ENCODE data around the gene PTRH1.

Gene PTRH1

DNA sequence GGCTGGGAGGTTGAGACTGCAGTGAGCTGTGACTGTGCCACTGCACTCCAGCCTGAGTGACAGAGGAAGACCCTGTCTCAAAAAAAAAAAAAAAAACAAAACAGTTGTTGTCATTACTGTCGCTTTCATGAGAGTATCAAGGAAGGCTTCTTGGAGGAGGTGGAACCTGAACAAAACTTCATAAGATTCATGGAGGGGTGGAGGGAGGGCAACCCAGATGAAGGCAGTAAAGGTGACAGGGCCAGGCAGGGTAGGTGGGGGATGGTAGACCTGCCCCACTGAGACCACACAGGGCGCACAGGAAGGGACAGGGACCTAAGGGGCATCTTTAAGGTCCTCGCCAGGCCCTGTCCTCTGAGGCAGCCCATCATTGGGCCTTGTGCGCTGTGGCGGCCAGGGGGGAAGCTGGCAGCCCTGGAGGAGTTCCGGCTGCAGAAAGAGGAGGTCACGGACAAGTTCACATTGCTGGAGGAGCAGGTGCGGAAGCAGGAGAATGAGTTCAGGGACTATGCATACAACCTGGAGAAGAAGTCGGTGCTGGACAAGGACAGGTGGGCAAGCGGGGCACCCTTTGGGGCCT is 5.2 kb downstream of the PTRH1 start:
- Histone ChIP-seq H3K9me3 (ENCODE audit: low read depth, low read length) (no peaks in the 10 kb centered on the region), H3K36me3 (ENCODE audit: insufficient read depth, low read length) (no peaks in the 10 kb centered on the region), H3K4me3 (no peak overlapping the region), H3K9ac (ENCODE audit: insufficient read length) (no peak overlapping the region), H3K27ac (no peak overlapping the region)
- TF ChIP-seq POLR2AphosphoS5 (IDR thresholded peaks at IDR 0.05; ENCODE audit: borderline replicate concordance, low read depth, low read length): no peak
- TF ChIP-seq FOXP2 (optimal IDR thresholded peaks at IDR 0.05; ENCODE audit: control extremely low read depth, extremely low read length, insufficient read depth): no peak
- no peak for TF ChIP-seq EZH2 (IDR thresholded peaks at IDR 0.05)
- no peak for DNase-seq (ENCODE audit: low read depth, low spot score)

DNA sequence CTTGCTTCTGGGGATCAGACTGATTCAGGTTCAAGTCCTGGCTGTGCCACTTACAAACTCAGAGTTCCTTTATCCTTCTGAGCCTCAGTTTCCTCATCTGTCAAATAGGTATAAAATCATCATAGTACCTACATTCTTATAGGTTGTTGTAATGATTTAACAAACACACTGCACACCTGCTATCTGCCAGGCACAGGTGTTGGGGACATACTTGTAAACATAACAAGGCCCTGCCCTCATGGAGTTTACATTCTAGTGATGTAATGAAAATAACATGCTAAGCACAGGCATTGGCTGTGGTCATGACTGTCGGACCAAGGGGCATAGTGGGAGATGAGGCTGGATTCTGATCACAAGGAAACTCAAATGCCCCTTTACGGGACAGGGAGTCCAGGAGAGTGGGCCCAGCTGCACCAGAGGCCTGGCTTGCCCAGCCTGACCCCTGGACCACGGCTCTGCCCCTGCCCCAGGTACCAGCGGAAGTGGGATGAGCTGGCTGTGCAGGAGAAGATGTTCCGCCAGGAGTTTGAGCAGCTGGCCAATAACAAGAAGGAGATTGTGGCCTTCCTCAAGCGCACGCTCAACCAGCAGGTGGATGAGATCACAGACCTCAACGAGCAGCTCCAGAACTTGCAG is 6.4 kb downstream of the PTRH1 start:
- no peak for DNase-seq (ENCODE audit: low read depth, low spot score)
- Histone ChIP-seq H3K4me3 (no peak overlapping the region), H3K9ac (ENCODE audit: insufficient read length) (no peak overlapping the region), H3K9me3 (ENCODE audit: low read depth, low read length) (no peaks in the 10 kb centered on the region), H3K27ac (no peak overlapping the region), H3K36me3 (ENCODE audit: insufficient read depth, low read length) (no peaks in the 10 kb centered on the region)
- TF ChIP-seq FOXP2 (optimal IDR thresholded peaks at IDR 0.05; ENCODE audit: control extremely low read depth, extremely low read length, insufficient read depth) (no peak), EZH2 (IDR thresholded peaks at IDR 0.05) (no peak), POLR2AphosphoS5 (IDR thresholded peaks at IDR 0.05; ENCODE audit: borderline replicate concordance, low read depth, low read length) (no peak)

DNA sequence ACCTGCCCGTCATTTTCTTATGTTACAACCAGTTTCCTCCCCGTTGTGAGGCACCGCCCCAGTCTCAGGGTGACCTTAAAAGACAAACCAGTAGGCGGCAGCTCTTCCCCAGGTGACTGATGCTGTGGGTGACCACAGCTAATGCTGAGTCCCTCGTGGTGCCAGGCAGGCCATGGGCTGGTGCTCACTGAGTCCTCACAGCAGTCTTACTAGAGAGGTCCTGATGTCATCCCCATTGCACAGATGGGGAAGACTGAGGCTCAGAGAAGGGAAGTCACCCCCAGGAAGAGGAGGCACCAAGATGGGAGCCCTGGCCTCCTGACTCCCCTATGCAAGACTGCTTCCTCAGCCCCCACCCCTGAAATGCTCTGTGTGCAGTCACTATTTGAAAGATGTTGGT is 7.7 kb downstream of the PTRH1 start:
- TF ChIP-seq FOXP2 (optimal IDR thresholded peaks at IDR 0.05; ENCODE audit: control extremely low read depth, extremely low read length, insufficient read depth): no peak
- no peak for TF ChIP-seq POLR2AphosphoS5 (IDR thresholded peaks at IDR 0.05; ENCODE audit: borderline replicate concordance, low read depth, low read length)
- no peak for TF ChIP-seq EZH2 (IDR thresholded peaks at IDR 0.05)

DNA sequence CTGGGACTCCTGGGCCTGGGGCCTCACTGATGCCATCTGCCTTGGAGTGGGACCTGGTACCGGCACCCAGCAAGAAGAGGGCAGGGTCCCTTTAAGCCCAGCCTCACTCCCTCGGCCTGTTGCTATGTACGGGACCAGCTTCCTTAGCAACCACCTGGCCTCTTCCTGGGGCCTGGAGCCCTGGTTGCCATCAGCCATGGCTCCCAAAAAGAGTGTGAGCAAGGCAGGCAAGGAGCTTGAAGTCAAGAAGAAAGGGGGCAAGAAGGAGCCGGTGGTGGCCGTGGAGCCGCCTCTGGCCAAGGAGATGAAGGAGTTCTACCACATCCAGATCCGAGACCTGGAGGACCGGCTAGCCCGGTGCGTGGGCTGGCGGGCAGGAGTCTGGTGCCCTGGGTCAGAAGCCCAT is 8.6 kb downstream of the PTRH1 start, which contains the start of gene CFAP157:
Gene CFAP157, plus strand, starts transcription at position 153 of the 406 bp plus-strand sequence. Its CDS starts 44 bp downstream, at position 197.
- DNase-seq (ENCODE audit: low read depth, low spot score): no peak
- no peaks in the 10 kb centered on the region for H3K9me3 ChIP-seq (ENCODE audit: low read depth, low read length)
- H3K27ac ChIP-seq: no peak within 1 kb of the TSS
- no peak for TF ChIP-seq POLR2AphosphoS5 (IDR thresholded peaks at IDR 0.05; ENCODE audit: borderline replicate concordance, low read depth, low read length)
- TF ChIP-seq FOXP2 (optimal IDR thresholded peaks at IDR 0.05; ENCODE audit: control extremely low read depth, extremely low read length, insufficient read depth): no peak
- TF ChIP-seq EZH2 (IDR thresholded peaks at IDR 0.05): no peak
- H3K36me3 ChIP-seq (ENCODE audit: insufficient read depth, low read length): no peaks in the 10 kb centered on the region
- H3K4me3 ChIP-seq: no peak within 1 kb of the TSS
- H3K9ac ChIP-seq (ENCODE audit: insufficient read length): no peak within 1 kb of the TSS

More for the DNA sequence above, 7.7 kb downstream of the PTRH1 start:
- Histone ChIP-seq H3K36me3 (ENCODE audit: insufficient read depth, low read length) (no peaks in the 10 kb centered on the region), H3K4me3 (no peak overlapping the region), H3K27ac (no peak overlapping the region), H3K9me3 (ENCODE audit: low read depth, low read length) (no peaks in the 10 kb centered on the region), H3K9ac (ENCODE audit: insufficient read length) (no peak overlapping the region)
- no peak for DNase-seq (ENCODE audit: low read depth, low spot score)

DNA sequence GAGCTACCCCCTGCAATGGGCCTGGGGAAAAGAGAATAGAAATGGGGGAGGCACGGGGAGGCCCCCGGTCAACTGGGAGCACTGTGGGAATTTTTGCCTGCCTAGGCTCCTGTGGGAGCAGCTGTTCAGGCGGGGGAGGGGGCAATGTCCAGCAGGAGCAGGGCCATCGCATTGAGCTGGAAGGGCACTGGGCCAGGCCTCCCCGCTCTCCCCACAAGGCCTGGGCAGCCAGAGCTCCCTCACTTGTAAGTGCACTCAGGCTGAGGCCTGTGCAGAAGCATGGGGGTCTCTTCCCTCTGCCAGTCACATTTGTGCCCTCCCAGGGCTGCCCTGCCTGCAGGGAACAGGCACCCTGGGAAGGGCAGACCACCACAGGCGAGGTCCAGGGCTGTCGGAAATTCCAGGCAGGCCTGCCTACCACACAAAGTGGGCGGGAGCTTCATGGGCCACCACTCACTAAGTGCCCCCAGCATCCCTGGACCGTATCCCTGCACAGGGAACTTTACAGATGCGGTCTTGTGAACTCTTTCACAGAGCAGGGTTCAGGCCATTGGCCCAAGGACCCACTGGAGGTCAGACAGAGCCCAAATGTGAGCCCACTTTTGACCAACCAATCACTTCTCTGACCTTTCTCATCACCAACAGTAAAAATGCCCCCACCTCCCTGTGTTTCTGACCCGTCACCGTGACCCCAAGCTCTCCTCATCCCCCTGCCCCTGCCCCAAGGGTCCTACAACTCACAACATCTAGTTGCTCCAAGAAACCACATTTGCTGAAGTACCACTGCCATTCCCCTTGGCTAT is 9.7 kb downstream of the PTRH1 start:
- no peak for DNase-seq (ENCODE audit: low read depth, low spot score)
- no peaks in the 10 kb centered on the region for H3K9me3 ChIP-seq (ENCODE audit: low read depth, low read length)
- no peak overlapping the region for H3K9ac ChIP-seq (ENCODE audit: insufficient read length)
- H3K4me3 ChIP-seq: no peak overlapping the region
- H3K27ac ChIP-seq: no peak overlapping the region
- no peaks in the 10 kb centered on the region for H3K36me3 ChIP-seq (ENCODE audit: insufficient read depth, low read length)
- TF ChIP-seq EZH2 (IDR thresholded peaks at IDR 0.05): no peak
- TF ChIP-seq FOXP2 (optimal IDR thresholded peaks at IDR 0.05; ENCODE audit: control extremely low read depth, extremely low read length, insufficient read depth): no peak
- no peak for TF ChIP-seq POLR2AphosphoS5 (IDR thresholded peaks at IDR 0.05; ENCODE audit: borderline replicate concordance, low read depth, low read length)

DNA sequence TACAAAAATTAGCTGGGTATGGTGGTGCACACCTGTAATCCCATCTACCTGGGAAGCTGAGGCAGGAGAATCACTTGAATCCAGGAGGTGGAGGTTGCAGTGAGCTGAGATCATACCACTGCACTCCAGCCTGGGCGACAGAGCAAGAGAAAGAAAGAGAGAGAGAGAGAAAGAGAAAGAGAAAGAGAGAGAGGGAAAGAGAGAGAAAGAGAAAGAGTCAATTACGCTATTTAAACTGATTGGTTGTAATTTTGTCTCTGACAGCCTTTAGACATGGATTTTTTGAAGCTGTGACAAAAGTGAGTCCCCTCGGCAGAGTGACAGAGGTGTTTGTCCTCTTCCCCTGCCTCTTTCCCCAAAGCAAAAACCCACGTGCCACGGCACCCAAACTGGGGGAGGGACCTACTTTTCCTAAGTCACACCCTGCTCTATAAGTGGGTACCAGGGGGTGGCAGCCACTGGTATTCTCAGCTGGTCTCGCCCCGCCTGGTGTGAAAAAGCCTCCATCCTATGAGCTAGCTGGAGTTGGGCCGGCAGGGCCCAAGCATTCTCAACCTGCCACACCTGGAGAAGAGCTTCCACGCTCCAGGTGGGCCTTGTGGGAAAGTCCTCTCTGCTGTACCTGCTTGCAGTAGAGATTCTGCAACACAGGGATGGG is 12.0 kb downstream of the PTRH1 start:
- no peaks in the 10 kb centered on the region for H3K36me3 ChIP-seq (ENCODE audit: insufficient read depth, low read length)
- no peak overlapping the region for H3K4me3 ChIP-seq
- no peak for DNase-seq (ENCODE audit: low read depth, low spot score)
- TF ChIP-seq POLR2AphosphoS5 (IDR thresholded peaks at IDR 0.05; ENCODE audit: borderline replicate concordance, low read depth, low read length) (no peak), FOXP2 (optimal IDR thresholded peaks at IDR 0.05; ENCODE audit: control extremely low read depth, extremely low read length, insufficient read depth) (no peak), EZH2 (IDR thresholded peaks at IDR 0.05) (no peak)
- H3K9ac ChIP-seq (ENCODE audit: insufficient read length): no peak overlapping the region
- no peak overlapping the region for H3K27ac ChIP-seq
- H3K9me3 ChIP-seq (ENCODE audit: low read depth, low read length): no peaks in the 10 kb centered on the region

GRCh38 chr9:127700594-127701255 is 14.7 kb downstream of the PTRH1 start:
- no peak for DNase-seq (ENCODE audit: low read depth, low spot score)
- H3K36me3 ChIP-seq (ENCODE audit: insufficient read depth, low read length): no peaks in the 10 kb centered on the region
- no peak overlapping the region for H3K27ac ChIP-seq

More at GRCh38 chr9:127700594-127701255, 14.7 kb downstream of the PTRH1 start:
- TF ChIP-seq POLR2AphosphoS5 (IDR thresholded peaks at IDR 0.05; ENCODE audit: borderline replicate concordance, low read depth, low read length) (no peak), FOXP2 (optimal IDR thresholded peaks at IDR 0.05; ENCODE audit: control extremely low read depth, extremely low read length, insufficient read depth) (no peak), EZH2 (IDR thresholded peaks at IDR 0.05) (no peak)
- H3K9me3 ChIP-seq (ENCODE audit: low read depth, low read length): no peaks in the 10 kb centered on the region
- H3K4me3 ChIP-seq: no peak overlapping the region
- no peak overlapping the region for H3K9ac ChIP-seq (ENCODE audit: insufficient read length)
